SJCRH30 (cell line): Measurements from ENCODE around the gene GRAMD1B. TPM values are rescaled to one million over a fixed set of nuclear protein-coding genes. Genes with fewer than 3 reads are reported as not detected.
A peak's percentile ranks its signal among the peaks of the same experiment; 100 is the strongest.

Experiments used
- DNase-seq, 2 experiments: peaks; one replicate each; pipeline ENCODE4 v3.0.0-alpha.2; 2015 to 2020
- H3K27ac ChIP-seq: fragments of 250-450 bp; sonication (Bioruptor Pico); 2 replicates; pipeline ENCODE4 v1.5.1; 2020; ENCODE audit warnings: mild to moderate bottlenecking, moderate library complexity
- H3K27me3 ChIP-seq: fragments of 250-450 bp; sonication (Bioruptor Pico); 2 replicates; pipeline ENCODE4 v1.5.1; 2020; ENCODE audit warnings: mild to moderate bottlenecking, moderate library complexity
- H3K36me3 ChIP-seq: fragments of 250-450 bp; sonication (Bioruptor Pico); 2 replicates; pipeline ENCODE4 v1.5.1; 2020; ENCODE audit warnings: mild to moderate bottlenecking, moderate library complexity
- H3K4me1 ChIP-seq: fragments of 250-450 bp; sonication (Bioruptor Pico); 2 replicates; pipeline ENCODE4 v1.5.1; 2020; ENCODE audit warnings: mild to moderate bottlenecking, moderate library complexity
- H3K4me3 ChIP-seq: fragments of 250-450 bp; sonication (Bioruptor Pico); 2 replicates; pipeline ENCODE4 v1.5.1; 2020; ENCODE audit warnings: mild to moderate bottlenecking, moderate library complexity
- H3K9me3 ChIP-seq: fragments of 250-450 bp; sonication (Bioruptor Pico); replicated peaks from 2 replicates; pipeline ENCODE4 v1.5.1; 2020; ENCODE audit warnings: mild to moderate bottlenecking, moderate library complexity
- total RNA-seq: library from RNA; depleted of rRNA; stranded (reverse); fragments of >200 nt; shearing (Covaris generic); gene quantifications from 2 replicates; pipeline ENCODE4 v1.2.3, GENCODE V29; 2014

Gene GRAMD1B
- total RNA-seq, 1 experiment from 2014 or later, result 22.9 TPM

DNA sequence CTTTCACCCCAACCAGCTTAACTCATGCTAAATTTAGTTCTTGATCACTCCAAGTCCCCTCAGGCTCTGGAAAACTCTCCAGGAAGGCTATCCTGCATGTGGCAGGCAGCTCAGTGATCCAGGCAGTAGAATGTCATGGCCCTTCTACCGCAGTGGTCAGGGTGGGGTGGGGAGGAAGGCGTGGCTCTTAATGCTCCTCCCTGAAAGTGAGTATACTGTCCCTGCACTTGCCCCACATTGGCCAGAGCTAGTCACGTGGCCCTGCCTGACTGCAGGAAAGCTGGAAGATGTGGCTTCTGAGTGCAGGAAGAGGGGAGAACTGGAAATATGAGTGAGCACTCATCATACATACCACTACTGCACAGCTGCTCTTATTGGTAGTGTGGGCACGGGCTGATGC is 102.1 kb downstream of the GRAMD1B start:
- H3K27me3 ChIP-seq, result no peaks in the 10 kb centered on the region
- H3K4me3 ChIP-seq, result no peak overlapping the region
- no peaks in the 10 kb centered on the region for H3K9me3 ChIP-seq
- no peaks in the 10 kb centered on the region for H3K4me1 ChIP-seq
- H3K27ac ChIP-seq, result no peak overlapping the region
- H3K36me3 ChIP-seq, result no peaks in the 10 kb centered on the region
- DNase-seq, result no peak

DNA sequence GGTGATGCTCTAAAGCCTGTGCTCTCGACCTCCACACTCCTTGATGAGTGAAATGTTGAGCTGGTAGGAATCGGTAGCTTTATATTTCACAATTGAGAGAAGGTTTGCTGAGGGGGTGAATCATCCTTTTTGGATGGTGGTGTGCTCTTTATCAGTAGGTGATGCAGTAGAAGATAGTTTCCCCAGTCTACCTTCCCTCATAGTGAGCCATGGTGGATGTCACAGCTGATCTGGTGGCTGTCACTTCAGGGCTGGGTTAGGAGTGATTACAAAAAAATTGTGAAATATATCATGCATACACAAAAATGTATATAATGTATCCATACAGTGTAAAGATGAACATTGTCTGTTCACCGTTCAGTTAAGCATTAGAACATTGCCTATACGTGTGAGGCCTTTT is 105.3 kb downstream of the GRAMD1B start:
- H3K4me1 ChIP-seq, result no peaks in the 10 kb centered on the region
- no peak overlapping the region for H3K27ac ChIP-seq
- H3K4me3 ChIP-seq, result no peak overlapping the region
- no peaks in the 10 kb centered on the region for H3K27me3 ChIP-seq
- H3K9me3 ChIP-seq, result no peaks in the 10 kb centered on the region
- no peak for DNase-seq
- H3K36me3 ChIP-seq, result no peaks in the 10 kb centered on the region

DNA sequence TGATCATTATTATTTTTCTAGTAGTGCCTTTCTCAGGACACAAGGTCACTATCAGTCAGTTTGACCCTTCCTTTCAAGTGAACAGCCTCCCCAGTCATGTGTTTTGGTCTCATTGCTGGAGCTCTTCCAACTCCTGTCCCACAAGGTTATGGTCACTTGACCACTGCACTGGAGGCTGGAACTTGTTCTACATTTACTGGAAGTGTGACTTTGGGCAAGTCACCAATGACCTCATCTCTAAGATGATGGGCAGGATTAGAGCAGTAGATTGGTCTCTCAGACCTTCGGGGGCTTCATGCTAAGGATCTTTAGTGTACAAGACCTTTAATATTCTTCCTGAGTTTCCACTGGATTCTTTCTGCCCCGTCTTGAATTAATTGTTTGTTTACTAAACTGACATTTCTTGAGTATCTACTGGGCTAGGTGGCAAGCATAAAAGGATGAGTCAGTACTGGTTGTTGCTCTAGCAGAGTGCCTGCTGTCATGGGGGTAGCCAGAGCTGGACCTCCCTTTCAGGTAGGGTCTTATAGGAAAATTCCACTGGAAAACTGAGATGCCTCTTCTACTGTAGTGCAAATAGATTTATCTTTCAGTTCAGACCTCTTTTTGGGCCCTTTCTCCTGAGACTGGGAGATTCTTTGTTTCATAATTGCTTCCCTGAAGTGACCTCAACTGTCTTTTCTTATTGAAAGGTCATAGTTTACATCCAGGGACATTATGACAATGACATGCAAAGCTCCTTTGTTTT is 106.8 kb downstream of the GRAMD1B start:
- Histone ChIP-seq H3K4me1 (no peaks in the 10 kb centered on the region), H3K4me3 (no peak overlapping the region), H3K27me3 (no peaks in the 10 kb centered on the region), H3K36me3 (no peaks in the 10 kb centered on the region), H3K9me3 (no peaks in the 10 kb centered on the region), H3K27ac (no peak overlapping the region)
- DNase-seq, result no peak

DNA sequence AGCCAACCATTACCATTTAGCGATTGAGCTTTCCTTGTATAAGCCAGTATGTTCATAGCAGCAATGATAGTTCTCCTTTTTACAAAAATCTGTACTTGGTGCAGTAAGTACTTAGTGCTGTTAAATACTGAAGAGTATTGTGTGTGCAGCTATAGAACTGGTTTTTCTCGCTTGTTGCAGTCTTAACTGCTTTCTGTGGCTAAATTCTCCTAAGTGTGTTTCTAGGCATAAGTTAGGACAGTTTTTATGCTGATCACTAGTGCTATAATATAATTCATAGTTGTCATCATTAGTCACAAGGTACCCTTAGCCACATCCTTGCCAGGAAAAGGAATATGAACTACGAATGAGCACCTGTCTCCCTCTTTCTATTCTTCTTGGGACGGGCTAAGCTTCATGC is 107.7 kb downstream of the GRAMD1B start:
- DNase-seq, result no peak
- H3K27ac ChIP-seq, result no peak overlapping the region
- no peaks in the 10 kb centered on the region for H3K36me3 ChIP-seq
- no peaks in the 10 kb centered on the region for H3K4me1 ChIP-seq
- H3K27me3 ChIP-seq, result no peaks in the 10 kb centered on the region
- no peak overlapping the region for H3K4me3 ChIP-seq
- H3K9me3 ChIP-seq, result no peaks in the 10 kb centered on the region

DNA sequence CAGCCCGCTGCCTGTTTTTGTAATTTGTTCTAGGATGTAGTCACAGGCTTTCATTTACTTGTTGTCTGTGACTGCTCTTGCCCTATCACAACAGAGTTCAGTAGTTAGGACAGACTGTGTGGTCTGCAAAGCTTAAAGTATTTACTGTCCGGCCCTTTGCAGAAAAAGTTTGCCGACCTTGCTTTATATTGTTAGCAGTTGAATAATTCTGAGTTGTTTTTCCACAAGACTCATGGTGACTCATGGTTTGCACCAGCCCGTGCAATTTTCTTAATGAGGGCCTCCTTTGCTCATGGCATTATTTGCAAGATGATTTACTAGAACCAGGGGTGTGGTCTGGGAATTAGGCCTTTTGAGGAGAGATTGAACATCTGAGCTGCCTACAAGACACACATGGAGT is 113.7 kb downstream of the GRAMD1B start:
- H3K4me3 ChIP-seq, result no peak overlapping the region
- H3K36me3 ChIP-seq, result no peaks in the 10 kb centered on the region
- no peaks in the 10 kb centered on the region for H3K9me3 ChIP-seq
- H3K27me3 ChIP-seq, result no peaks in the 10 kb centered on the region
- no peak for DNase-seq
- H3K27ac ChIP-seq, result no peak overlapping the region
- H3K4me1 ChIP-seq, result no peaks in the 10 kb centered on the region

DNA sequence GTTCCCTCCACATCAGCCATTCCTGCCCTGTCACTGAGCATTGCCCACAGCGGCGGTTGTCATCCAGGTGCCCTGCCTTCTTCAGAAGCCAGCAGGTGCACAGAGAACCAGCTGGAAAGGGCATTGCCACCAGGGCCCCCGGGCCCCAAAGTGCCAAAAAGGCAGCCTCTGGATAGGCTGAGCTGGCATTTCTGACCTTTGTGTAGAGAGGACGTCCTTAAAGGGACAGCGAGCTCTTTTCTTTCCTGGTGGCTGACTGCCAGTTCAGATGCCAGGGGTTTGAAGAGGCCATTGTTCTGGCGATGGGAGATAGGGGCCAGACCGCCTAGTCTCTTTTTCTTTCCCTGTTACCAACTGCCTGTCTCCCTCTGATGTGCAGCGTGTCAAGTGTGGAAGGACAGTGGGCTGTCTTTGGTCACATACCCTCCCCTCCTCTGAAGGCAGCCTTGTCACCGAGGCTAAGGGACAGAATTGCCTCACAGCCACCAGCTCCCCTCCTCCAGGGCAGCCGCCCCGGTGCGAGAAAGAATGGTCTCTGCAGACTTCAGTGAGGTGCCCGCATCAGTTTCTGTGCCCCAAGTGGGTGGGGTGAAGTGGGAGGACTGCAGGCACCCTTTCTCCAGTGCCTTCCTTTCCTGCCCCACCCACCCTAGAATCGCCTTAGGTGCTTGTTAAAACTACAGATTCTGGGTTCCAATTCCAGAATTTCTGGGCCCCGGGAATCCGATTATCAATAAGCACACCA is 114.7 kb downstream of the GRAMD1B start:
- Histone ChIP-seq H3K9me3 (no peaks in the 10 kb centered on the region), H3K36me3 (no peaks in the 10 kb centered on the region), H3K4me1 (no peaks in the 10 kb centered on the region), H3K4me3 (no peak overlapping the region), H3K27ac (no peak overlapping the region), H3K27me3 (no peaks in the 10 kb centered on the region)
- no peak for DNase-seq

DNA sequence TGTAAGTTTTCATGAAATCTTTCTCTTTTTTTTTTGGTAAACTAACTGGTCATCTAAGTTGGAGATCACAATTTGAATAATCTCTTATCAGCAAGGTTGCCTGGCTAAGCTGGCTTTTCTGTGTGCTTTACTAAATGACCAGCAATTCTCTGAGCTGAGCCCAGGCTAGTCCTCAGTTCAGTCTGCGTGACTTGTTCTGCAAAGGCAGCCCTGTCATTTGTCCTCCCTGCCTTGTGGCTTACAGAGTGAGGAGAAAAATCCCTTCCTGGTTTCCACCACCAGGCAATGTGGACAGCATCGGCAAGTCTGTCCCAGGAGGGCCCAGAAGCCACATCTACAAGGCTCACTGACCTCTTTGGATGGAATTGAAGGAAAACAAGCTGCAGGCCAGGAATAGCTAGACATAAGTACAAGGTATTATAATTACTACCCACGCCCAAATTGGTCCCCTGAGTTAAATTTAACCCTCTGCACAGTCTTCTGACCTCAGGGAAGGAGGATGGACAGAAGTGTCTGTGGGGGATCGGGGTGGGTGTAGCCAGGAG is 115.7 kb downstream of the GRAMD1B start:
- Histone ChIP-seq H3K27ac (no peak overlapping the region), H3K9me3 (no peaks in the 10 kb centered on the region), H3K4me3 (no peak overlapping the region), H3K27me3 (no peaks in the 10 kb centered on the region), H3K4me1 (no peaks in the 10 kb centered on the region), H3K36me3 (no peaks in the 10 kb centered on the region)
- DNase-seq, result no peak

DNA sequence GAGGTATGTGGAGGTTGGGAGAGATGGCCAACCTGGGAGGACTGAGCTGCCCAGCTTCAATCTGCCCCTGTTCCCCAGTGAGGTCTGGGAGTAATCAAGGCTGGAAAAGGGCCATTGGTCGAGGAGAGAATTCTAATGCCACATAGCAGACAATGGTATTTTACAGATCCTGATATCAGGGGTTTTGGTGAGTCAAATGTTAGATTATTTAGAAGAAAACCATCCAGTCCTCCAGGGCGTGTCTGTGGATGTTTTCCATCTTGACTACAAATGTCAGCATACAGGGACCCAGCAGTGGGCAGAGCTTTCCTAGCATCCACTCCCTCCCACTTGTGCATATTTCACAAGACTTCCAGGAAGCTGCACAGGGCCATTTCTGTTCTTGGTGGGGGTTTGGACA is 116.4 kb downstream of the GRAMD1B start:
- H3K27ac ChIP-seq, result no peak overlapping the region
- no peak overlapping the region for H3K4me3 ChIP-seq
- DNase-seq, result no peak
- no peaks in the 10 kb centered on the region for H3K4me1 ChIP-seq
- no peaks in the 10 kb centered on the region for H3K36me3 ChIP-seq
- no peaks in the 10 kb centered on the region for H3K27me3 ChIP-seq
- H3K9me3 ChIP-seq, result no peaks in the 10 kb centered on the region

DNA sequence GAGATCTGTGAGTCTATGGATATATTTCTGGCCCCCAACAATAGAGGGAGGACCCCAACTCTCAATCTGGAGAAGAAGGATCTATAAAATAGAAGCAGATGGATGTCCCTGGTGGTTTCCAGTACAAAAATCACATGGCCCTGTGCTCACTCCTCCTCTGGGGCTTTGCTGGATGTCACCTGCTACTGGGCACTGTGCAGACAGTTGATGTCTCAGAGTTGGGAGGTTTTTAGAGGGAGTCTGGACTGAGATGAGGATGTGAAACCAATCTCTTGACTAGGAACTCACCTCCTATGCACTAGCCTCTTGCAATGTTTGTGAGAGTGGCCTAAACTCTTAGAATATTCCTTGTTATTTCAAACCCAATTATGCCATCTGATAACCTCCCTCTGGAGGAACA is 117.1 kb downstream of the GRAMD1B start:
- DNase-seq, result no peak
- Histone ChIP-seq H3K36me3 (no peaks in the 10 kb centered on the region), H3K9me3 (no peaks in the 10 kb centered on the region), H3K4me1 (no peaks in the 10 kb centered on the region), H3K27ac (no peak overlapping the region), H3K4me3 (no peak overlapping the region), H3K27me3 (no peaks in the 10 kb centered on the region)

DNA sequence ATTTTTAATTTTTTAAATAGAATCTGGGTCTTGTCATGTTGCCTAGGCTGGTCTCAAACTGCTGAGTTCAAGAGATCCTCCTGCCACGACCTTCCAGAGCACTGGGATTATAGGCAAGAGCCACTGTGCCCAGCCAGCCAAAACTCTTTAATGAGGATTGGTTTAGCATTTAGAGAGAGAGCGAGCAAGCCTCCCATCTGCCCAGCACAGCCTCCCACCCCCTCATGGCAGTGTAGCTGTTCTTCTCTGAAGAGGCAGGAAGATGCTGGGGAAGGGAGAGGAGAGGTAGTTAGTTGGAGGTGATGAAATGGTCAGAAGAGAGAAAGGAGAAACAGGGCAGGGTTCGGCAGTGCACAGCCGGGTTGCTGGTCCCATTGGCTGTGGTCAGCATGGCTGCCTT is 118.7 kb downstream of the GRAMD1B start:
- Histone ChIP-seq H3K4me1 (no peaks in the 10 kb centered on the region), H3K36me3 (no peaks in the 10 kb centered on the region)

DNA sequence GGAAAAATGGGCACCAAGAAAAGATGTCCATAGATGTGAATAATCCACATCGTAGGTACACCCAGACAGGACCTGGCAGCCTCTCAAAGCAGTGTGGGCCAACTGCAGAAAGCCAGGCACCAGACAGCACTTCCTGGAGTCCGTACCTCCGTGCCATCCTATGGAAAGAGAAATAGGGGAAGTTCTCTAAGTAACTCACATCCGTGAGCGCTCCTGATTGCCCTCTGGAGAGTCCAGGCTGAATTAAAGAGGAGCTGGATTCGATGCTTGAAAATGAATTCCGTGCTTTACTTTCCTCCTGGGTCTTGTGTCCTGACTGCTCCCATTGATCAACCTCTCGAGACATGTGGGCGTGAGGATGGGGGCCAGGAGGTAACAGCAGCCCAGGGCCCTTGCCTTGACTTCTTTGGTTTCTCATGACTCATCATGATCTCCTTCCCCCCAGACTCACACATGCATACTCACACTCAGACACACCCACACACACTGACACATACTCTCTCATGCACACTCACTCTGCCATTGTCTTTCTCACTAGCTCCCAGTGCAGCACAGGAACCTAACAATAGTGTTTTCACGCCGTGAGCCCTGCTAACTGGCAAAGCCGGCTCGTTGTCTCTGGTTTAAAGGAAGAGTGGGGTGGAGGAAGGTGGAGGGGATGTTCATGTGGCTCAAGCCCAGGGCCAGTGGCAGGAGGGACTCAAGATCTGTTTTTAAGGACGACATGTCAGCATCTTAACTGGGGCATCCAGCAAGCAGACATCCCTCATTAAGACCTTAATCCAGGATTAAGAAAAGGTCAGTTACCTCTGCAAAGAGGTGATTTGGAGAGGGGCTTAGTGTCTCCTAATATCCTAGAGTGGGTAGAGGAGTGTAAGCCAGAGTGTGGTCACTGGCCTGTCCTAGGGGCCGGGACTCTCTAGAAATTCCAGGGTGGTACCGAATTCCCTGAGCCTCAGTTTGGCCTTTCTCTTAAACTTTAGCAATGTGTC is 120.2 kb downstream of the GRAMD1B start:
- H3K27me3 ChIP-seq, result no peaks in the 10 kb centered on the region
- H3K36me3 ChIP-seq, result no peaks in the 10 kb centered on the region
- no peak overlapping the region for H3K27ac ChIP-seq
- H3K9me3 ChIP-seq, result no peaks in the 10 kb centered on the region
- no peaks in the 10 kb centered on the region for H3K4me1 ChIP-seq
- no peak for DNase-seq
- no peak overlapping the region for H3K4me3 ChIP-seq

More for the DNA sequence above, 118.7 kb downstream of the GRAMD1B start:
- DNase-seq, result no peak
- H3K27ac ChIP-seq, result no peak overlapping the region
- H3K4me3 ChIP-seq, result no peak overlapping the region
- no peaks in the 10 kb centered on the region for H3K9me3 ChIP-seq
- H3K27me3 ChIP-seq, result no peaks in the 10 kb centered on the region

DNA sequence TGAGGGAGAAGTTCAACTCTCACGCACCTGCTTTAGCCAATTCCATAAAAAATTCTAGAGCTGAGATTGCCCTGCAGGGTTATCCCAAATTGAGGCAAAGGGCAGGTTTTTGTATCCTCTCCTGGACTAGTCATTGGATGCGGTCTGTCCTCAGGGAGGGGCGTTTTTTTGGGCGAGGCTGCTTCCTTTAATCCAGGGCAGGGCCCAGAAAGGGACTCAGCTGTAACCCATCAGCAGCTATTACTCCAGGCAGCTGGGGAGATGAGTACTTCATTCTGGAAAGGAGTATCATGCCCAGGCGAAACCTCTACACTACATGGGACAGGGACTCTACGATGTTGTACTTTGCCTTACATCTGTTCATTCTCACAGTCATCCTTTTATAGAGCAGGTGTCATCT is 121.0 kb downstream of the GRAMD1B start:
- H3K4me3 ChIP-seq, result no peak overlapping the region
- no peaks in the 10 kb centered on the region for H3K9me3 ChIP-seq
- no peaks in the 10 kb centered on the region for H3K4me1 ChIP-seq
- no peak overlapping the region for H3K27ac ChIP-seq
- no peaks in the 10 kb centered on the region for H3K36me3 ChIP-seq
- no peak for DNase-seq
- no peaks in the 10 kb centered on the region for H3K27me3 ChIP-seq

DNA sequence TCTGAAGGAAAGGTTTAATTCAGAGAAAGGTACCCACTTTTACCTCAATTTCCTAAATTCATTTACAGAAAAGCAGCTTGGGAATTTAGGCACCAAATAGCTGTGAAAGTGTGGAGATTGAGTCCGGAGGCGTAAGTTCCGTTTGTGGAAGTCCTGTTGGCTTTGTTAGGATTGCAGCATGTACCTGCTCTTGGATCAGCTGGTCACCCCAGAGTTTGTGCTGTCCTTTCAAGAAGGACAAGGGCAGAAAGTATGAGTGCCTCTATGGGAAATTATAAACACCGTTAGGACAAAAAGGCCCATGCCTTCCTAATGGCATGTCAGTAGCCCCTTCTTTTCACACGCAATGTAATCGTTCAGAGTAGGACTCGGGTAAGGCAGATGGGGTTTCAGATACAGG is 126.6 kb downstream of the GRAMD1B start:
- H3K27me3 ChIP-seq, result no peaks in the 10 kb centered on the region
- H3K27ac ChIP-seq, result no peak overlapping the region
- no peaks in the 10 kb centered on the region for H3K36me3 ChIP-seq
- no peak for DNase-seq
- peaks cover 14% of the 10 kb centered on the region for H3K4me1 ChIP-seq
- no peaks in the 10 kb centered on the region for H3K9me3 ChIP-seq
- H3K4me3 ChIP-seq, result no peak overlapping the region

DNA sequence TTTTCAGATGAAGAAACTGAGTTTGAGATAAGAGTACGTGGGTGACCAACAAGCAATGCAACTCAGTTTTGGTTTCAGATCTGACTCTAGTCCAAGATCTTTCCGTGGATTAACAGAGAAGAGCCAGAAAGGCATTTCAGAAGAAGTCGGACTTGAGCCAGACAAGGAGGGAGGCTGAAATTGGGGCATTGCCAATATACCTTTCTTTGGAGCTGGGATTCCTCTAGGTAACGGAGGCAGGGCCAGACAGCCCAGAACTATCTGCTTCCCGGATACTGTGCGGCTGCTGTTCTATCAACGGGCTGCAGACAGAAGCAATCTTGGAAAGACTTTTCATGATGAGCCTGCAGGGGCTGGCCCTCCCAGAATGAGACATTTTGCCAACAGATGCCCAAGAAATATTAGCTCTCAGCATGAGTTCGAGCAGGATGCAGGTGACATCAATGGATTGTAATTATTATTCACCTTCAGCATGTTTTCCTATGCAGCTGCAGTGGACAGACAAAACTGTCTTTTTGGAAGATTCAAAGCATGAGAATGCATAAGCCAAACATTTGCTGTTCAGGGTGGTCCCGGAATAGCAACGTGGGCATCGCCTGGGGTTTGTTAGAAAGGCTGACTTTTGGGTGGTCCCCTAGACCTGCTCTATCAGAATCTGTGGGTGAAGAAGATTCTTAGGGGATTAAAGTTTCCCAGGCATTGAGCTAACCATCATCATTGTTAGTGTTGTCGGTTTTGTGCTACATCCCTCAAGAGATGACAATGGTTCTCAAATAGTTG is 128.7 kb downstream of the GRAMD1B start:
- Histone ChIP-seq H3K27me3 (no peaks in the 10 kb centered on the region), H3K27ac (no peak overlapping the region), H3K9me3 (no peaks in the 10 kb centered on the region), H3K4me3 (no peak overlapping the region), H3K4me1 (peaks cover 15% of the 10 kb centered on the region), H3K36me3 (no peaks in the 10 kb centered on the region)
- DNase-seq, result peak; percentile 21 to 22
